Retinal pigment epithelial cell (primary cell): ENCODE data around the gene FCN1.

Experiments
- DNase-seq: peaks from one replicate; pipeline ENCODE4 v3.0.0-alpha.2; 2010; ENCODE audit warnings: low read depth
- H3K4me3 ChIP-seq: 2 replicates; pipeline ENCODE4 v1.5.1; 2011; ENCODE audit warnings: mild to moderate bottlenecking, low read length, control low read depth, moderate library complexity
- TF ChIP-seq, protein P1 (sequence below): conservative IDR thresholded peaks from 2 replicates; pipeline ENCODE4 v1.5.1; 2011; ENCODE audit warnings: low read depth, low read length, control low read depth, inconsistent platforms

Gene FCN1

DNA sequence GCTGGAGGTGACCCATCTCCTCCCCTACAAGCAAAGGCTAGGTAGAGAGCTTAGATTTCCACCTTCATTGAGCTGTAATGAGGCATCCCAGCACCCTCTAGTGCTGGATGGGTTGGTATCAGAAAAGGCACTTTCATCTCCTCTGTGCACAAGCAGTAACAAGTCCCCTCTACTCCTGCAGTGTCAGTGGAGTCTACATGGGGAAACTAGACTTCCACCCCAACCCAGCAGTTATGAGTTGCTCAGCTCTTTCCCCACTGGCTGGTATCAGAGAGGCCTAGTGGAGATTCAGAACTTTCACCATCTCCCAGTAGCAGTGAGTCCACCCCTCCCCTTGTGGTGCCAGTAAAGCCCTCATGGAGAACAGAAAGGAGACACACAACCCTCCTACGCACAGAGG, 17.9 kb downstream of the FCN1 start:
- TF ChIP-seq, protein P1, sequence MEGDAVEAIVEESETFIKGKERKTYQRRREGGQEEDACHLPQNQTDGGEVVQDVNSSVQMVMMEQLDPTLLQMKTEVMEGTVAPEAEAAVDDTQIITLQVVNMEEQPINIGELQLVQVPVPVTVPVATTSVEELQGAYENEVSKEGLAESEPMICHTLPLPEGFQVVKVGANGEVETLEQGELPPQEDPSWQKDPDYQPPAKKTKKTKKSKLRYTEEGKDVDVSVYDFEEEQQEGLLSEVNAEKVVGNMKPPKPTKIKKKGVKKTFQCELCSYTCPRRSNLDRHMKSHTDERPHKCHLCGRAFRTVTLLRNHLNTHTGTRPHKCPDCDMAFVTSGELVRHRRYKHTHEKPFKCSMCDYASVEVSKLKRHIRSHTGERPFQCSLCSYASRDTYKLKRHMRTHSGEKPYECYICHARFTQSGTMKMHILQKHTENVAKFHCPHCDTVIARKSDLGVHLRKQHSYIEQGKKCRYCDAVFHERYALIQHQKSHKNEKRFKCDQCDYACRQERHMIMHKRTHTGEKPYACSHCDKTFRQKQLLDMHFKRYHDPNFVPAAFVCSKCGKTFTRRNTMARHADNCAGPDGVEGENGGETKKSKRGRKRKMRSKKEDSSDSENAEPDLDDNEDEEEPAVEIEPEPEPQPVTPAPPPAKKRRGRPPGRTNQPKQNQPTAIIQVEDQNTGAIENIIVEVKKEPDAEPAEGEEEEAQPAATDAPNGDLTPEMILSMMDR: no peak
- no peak for DNase-seq
- no peak overlapping the region for H3K4me3 ChIP-seq

DNA sequence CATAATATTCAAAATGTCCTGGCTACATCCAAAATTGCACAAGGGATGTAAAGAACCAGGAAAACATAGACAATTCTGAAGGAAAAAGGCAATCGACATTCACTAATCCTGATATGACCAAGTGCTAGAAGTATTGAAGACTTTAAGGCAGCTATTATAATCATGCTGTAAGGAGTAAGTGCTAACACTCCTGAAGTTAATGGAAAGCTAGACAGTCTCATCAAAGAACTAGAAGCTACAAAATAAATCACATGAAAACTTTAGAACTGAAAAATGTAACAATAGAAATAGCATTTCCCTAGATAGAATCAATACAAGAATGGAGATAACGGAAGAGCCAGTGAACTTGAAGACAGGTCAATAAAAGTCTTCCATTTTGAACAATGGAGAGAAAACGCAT, 18.5 kb downstream of the FCN1 start:
- H3K4me3 ChIP-seq: no peak overlapping the region
- DNase-seq: no peak

DNA sequence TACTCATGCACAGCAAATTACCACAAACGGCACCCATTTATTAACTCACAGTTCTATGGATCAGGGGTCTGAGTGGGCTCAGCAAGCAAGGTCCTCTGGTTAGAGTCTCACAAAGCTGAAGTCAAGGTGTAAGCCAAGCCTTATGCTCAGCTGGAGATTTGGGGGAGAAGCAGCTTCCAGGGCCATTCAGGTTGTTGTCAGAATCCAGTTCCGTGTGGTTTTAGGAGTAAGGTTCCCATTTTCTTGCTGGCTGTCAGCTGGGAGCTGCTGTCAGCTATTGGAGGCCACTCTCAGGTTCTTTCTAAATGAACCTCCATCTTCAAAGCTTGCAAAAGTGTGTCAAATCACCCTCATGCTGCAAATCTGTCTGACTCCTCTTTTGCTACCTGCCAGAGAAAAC, 19.4 kb downstream of the FCN1 start:
- H3K4me3 ChIP-seq: no peak overlapping the region
- DNase-seq: no peak
- TF ChIP-seq, protein P1: no peak

More for the DNA sequence above, 18.5 kb downstream of the FCN1 start:
- TF ChIP-seq, protein P1: no peak

DNA sequence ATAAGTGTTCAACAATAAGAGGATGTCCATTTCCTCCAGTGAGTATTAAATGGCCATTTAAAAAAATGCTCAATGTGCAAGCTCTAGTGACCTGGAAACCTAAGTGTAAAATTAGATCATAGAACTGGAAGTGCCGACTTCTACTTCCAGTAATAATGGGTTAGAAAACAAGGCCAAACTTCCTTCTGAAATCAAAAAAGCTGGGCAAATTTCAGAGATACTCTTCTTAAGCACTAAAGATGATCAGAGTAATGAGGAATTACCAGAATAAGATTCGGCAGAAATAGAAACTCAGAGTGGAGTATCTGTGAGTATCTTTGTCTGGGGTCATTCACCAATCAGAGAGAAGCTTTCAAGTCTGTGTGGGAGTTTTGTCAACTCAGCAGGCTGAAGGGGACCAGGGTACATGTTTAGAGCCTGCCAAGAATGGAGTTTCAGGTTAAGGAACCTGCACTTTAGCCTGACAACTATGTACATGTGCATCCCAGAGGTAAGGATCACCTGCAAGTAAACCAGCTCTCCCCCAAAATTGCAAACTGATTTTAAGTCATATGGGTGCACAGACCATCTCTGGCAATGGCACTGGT, 20.0 kb downstream of the FCN1 start:
- no peak for DNase-seq
- TF ChIP-seq, protein P1: no peak
- H3K4me3 ChIP-seq: no peak overlapping the region

DNA sequence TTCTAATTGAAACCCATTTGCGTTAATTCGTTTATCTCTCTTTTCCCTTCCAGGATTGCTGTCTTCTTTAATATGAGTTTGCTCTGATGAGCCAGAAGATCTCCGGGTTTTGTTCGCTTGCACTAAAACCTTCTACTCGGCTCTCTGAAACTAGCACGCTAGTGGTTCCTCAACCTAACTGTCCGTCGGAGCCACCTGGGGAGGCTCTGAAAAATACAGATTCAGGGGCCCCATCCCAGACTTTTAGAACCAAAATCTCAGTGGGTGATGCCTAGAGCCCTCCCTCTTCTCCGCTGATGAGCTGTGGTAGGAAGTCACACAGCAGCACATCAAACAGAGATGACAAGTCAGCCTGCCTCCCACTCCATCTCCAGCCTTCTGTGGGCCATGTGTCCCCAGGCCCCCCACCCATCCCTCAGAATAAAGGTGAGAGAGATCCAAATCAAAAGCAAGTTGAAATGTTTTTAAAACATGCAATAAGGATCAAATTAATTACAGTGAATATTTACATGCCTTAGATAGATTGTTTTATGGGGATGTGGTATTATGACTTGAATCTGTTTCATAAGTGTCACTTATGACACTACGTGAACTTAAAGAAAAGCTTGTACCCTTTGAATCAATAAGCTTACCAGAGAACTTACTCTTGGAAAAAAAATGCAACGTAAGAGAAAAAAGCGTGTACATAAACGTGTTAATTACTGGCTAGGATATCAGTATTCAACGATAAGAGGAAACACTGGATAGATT, 20.7 kb downstream of the FCN1 start:
- TF ChIP-seq, protein P1: no peak
- no peak for DNase-seq
- H3K4me3 ChIP-seq: no peak overlapping the region

DNA sequence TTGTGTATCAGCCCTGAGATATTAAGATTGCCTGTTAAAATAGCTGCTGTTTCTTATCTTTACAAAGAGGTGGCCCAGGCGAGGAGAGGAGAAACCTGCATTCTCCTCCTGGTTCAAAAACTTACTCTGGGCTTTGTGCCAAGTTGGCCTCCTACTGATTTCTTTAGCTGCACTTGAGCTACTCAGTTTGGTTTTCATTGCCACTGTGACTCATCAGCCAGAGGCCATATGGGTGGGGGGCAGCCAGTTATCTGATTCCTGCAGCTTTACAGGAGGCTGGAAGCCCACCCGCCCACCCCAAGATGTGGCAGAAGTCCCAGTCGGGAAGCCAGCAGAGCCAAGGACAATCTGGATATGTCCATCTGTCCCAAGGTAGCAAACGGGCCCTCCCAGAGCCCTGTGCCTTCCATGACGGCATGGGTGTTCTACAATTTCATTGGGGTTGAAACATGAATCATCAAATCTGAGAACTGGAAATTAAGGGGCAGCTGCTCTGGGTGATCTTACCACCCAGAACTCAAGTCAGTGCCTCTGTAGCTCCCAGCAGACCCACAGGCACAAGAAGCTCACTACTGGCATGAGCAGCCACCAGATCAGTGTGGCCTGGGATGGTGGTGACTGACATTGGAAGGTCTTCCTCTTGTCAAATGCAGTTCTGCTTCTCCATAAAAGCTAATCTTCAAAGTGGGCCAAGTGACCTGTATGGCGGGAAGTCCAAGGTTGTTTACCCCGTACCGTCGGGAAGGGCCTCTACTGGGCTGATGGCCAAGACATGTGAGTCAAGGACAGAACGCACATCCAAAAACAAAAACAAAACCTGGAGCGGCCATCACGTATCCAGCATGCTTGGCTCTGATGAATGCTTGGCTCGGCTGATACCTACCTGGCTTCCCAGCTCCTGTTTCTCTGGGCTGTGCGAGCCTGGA, 21.5 kb downstream of the FCN1 start:
- TF ChIP-seq, protein P1: no peak
- DNase-seq: no peak
- no peak overlapping the region for H3K4me3 ChIP-seq
